ENCODE measurements around the gene HS1BP3.

The HS1BP3 gene

GRCh38 chr2:20643060-20643459 lies 7.8 kb downstream of the HS1BP3 start:
- DNase-seq, result no peak

DNA sequence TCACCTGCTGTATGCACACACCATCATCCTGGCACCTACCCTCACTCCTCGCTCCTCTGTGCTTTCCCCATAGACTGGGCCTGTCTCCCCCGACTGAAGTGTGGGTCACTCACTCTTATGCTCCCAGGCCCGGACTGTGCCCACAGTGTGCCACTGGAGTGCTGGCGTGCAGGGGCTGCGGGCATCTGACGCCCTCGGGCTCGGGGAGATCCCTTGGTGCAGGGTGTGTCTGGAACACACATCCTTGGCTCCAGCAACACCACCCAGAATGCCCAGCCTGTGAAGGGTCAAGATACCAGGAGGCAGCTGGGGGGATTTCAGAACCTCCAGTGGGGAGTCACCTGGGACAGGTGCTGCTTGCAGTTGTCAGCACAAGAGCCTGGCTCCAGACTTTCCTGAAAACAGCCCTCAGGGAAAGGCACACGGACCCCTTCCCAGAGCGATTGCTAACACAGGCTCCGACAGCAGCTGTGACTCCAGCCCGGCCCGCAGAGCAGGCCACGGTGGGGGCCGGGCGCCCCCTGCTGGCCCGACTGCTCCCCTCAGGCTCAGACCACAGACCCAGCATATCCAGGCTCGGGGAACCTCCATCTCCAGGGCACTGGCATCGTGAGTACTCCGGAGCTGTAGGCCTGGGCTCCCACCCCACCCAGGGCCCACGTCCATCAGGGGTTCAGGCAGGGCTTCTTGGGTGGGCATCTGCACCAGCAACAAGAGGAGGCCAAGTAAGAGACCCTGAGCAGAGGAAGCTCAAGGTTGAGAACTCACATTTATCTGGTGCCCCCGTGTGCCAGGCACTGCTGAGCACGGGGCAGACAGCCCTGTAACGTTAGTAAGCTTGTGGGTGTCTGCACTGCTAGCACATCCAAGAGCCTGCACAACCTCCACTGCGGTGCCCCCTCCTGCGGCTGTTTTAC lies 8.6 kb downstream of the HS1BP3 start:
- DNase-seq, result peak; percentile 61

DNA sequence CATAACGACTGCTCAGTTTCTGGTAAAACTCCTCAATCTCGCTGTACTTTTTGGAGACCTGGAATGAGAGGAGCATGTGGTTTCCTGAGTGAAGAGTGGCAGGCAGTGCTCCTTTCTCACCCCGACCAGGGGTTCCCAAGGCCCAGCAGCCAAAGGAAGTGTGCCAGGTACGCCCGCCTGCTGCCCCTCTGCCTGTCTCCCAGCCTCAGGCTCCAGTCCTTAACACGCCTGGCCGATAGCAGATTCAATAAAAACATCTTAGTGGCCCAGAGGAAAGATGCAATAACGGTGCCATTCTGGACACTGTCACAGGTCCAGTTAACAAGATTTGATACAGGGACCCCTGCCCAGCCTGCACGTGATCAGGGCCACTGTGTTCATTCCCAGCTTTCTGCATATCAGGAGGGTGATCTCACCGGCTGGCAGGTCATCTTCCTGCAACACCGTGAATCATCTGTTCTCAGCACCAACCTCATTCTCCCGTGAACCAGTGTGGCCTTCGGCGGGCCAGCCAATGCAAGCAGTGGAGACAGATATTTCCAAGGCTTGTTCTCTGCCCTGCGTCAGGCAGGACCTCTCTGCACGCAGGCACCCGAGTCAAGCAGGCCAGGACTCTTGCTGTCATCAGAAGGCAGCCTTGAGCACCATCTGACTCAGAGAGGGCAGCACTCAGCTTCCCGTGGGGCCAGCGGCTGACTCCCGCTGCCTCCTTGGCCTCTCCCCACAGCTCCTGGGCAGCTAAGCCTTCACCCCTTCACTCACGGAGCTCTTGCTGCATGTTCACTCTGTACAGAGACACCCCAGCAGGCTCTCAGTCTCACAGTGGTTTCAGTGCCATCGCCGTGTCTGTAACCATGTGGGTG lies 9.5 kb downstream of the HS1BP3 start:
- no peak for DNase-seq

GRCh38 chr2:20640411-20641122 lies 10.3 kb downstream of the HS1BP3 start:
- DNase-seq, result no peak

DNA sequence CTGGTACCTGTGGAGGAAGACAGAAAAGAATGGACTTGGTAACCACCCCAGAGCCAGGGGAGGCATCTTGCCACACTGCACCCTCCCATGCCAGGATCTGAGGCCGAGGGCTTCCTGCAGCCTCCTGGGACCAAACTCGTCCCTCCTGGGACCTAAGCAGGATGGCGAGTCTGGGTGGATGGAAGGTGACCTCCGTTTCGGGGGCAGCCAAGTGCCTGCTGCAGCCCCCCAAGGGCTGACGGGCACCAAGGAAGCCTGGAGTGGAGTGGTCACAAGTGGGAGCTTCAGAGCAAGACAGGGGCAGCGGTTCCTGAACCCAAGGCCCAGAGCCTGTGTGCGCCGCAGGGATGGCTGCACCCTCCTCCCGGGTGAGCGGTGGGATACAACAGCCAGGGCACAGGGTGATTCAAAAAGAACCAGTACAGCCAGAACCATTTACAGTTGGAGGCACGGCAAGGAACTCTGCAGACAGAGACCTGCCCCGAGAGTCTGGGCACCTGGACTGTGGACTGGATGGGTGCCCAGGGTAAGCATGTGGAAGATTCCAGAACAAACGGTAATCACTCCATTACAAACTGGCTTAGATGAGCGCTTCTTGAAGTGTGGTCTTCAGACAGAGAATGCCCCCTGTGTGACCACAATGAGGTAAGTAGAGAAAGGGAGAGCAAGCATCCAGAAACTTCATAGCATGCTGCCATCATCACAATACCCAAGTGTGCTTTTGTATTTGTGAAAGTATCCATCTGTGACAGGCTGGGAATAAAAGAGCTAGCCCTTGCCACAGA lies 12.1 kb downstream of the HS1BP3 start:
- DNase-seq, result no peak

DNA sequence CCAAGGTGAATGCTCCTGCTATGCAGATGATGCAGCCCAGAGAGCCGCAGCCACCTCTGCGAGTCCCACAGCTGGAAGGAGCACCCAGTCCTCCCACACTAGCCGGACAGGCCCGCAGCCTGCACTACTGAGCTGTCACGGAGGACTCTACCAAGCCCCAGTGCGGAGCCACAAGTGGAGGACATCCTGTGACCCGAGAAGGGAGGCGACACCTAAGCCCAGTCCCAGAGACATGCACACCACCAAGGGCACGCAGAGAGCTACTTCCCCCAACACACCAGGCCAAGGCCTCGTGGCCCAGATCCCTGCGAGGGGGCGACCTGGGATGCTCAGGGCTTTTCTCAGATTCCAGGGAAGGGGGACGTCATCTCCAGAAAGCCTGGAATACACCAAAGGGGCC lies 12.9 kb downstream of the HS1BP3 start:
- no peak for DNase-seq

- no peak for DNase-seq
Measured at GRCh38 chr2:20637147-20637546, 13.8 kb downstream of the HS1BP3 start.

- no peak for DNase-seq
Measured at GRCh38 chr2:20635675-20636584, 15.0 kb downstream of the HS1BP3 start.

DNA sequence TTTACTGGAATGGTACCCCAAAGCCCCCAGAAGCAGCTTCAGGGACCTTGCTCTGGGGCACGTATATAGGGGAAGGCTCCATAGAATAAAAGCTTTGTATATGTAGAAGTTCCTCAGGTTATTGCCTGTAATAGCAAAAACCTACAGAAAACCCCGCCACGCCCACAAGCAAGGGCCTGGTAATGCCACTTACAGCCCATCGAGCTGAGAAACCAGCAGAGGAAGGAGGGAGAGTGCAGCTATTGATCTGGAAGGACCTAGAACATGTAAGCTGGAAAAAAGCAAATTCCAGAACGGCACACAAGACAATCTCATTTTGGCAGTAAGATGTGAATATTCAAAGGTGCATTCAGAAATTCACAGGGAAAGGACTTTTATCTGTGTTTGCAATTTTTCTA lies 15.8 kb downstream of the HS1BP3 start:
- DNase-seq, result no peak

GRCh38 chr2:20634507-20635112 lies 16.3 kb downstream of the HS1BP3 start:
- no peak for DNase-seq

DNA sequence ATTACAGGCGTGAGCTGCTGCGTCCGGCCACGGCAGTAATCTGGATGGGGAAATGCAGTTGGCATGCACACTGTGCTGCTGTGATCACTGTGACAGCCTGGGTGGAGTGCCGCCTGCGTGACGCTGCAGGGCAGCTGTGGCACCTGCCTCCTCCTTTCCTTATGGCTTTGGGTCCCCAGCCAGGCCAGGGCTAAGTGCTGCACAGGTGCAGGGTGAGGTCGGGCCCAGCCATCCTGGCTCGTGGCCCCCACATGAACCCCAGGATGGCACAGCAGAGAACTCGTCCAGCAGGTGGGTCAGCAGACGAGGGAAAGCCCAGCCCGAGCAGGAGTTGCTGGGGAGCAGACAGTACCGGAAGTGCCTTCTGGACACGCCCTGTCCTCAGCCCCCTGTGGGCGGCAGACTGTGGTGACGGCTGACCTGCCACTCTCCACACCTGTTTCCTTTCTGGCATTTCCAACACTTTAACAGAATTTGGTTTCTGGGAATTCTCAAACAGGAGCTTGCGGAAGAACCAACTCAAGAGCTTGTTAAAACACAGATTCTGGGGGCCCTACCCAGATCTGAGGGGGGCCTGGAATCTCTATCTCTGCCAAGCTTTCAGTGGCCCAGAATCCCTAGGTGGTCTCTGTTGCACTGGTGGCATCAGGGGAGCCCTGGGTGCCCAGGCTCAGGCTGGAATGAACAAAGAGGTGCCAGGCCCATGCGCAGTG lies 16.9 kb downstream of the HS1BP3 start:
- DNase-seq, result no peak

DNA sequence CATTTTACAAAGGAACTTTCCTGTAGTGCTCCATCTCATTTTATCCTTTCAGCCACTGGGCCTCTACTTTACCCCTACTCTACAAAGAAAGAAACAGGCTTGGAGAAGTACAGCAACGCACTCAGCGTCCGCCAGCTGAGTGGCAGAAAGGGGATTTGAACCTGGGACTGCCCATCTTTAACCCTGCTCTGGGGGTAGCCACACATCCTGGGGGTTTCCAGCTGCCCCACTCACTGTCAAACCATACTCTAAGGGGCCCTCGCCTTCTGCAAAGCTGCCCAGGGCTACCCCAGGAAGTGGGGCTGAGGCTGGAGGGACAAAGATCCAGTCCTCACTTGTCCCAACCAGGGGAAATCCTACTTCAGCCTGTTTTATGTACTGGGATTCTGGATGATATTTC lies 17.9 kb downstream of the HS1BP3 start:
- DNase-seq, result no peak

GRCh38 chr2:20632446-20632990 lies 18.4 kb downstream of the HS1BP3 start:
- no peak for DNase-seq

DNA sequence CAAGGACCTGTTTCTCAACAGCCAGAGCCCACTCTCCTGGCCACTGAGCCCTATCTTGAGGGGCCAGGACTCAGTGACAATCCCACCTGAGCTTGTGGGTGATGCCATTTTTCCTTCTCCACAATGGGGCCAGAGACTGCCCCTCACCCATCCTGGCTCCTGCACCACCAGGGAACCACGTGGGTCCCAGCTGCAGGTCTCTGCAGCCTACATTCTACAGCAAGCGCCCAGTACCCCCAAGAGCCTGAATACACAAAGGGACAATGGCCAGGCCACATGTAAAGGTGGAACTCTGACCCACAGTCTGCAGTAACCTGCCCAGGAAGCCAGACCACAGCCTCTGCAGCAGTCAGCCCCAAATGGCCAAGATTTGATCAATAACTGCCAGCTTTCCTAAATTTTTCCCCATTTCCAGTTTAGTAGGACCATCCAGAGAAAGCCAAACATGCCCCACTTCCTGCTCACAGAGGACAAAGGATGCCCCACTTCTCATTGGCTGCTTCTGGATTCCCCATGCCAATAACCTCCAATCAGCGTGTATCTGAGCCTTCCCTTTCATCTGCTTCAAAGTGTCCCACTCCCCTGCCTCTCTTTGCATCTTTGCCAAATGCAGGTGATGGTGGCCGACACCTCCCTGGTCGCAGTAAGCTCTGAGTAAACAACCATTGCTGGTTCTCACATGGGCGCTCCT lies 19.1 kb downstream of the HS1BP3 start:
- no peak for DNase-seq

DNA sequence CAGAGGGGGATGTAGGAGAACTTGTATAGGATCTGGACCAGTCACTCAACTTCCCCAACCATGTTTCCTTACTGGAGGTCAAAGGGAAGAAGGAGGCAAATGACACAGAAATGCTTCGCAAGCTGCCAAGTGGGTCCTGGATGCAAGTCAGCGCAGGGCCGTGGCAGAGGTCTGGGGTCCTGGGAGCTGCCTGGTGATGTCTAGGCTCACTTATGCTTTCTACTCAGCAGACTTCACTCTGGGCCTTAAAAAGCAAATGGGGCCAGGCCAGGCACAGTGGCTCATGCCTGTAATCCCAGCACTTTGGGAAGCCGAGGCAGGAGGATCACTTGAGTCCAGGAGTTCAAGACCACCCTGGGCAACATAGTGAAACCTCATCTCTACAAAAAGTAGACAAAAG lies 19.9 kb downstream of the HS1BP3 start:
- no peak for DNase-seq

DNA sequence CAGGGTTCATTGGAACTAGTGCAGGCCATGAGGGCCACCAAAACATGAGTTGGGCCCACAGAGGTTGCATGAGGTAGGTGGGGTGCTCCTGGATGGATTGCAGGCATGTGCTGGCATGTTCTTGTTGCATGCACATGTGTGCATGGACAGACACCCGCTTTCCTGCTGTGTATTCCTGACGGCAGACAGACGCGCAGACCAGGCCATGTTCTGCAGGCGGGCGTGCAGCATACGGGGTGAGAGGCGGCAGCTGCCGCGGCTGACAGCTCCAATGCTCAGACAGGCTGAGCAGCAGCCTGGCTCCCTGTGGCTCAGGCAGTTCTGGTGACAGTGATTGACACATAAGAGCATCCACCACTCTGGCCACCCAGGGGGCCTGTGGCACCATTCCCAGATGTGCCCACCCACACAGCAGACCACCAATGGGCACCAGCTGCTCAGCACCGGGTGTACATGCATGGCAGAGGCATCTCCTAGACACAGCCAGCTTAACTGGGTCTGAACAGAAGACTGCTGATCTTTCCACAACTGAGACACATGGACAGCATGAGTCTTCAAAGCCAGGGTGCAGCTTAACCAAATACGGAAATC lies 21.2 kb downstream of the HS1BP3 start:
- DNase-seq, result no peak

- no peak for DNase-seq
Measured at GRCh38 chr2:20629181-20629580, 21.7 kb downstream of the HS1BP3 start.

- DNase-seq, result no peak
Measured at GRCh38 chr2:20627712-20628380, 23.1 kb downstream of the HS1BP3 start.
